ENCODE results near the gene CSMD2.
A peak's percentile ranks its signal among the peaks of the same experiment; 100 is the strongest.

Gene CSMD2

DNA sequence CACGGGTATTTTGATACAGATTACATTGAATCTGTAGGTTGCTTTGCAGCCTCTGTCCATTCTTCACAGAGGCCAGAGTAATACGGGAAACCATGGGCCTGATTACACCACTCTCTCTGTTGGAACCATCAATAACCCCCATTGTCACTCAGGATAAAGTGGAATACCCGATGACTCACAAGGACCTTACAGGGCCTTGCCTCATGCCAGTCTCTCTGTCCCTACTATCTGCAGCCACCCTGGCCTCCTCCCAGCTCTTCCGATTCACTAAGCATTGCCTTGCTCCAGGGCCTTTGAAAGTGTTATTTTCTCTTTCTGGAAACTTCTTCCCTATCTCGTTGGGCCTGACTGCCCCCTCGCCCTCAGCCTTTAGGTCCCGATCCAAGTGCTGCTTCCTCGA, 239.4 kb downstream of the CSMD2 start:
- no peak for ATAC-seq
- TF ChIP-seq GLIS3 (CRISPR knock-in tag; IDR thresholded peaks at IDR 0.05), result no peak

GRCh38 chr1:33921281-33921680, 243.7 kb downstream of the CSMD2 start:
- ATAC-seq, result no peak
- TF ChIP-seq RARB (CRISPR knock-in tag; IDR thresholded peaks at IDR 0.05), result no peak
- TF ChIP-seq TCF4 (CRISPR knock-in tag; IDR thresholded peaks at IDR 0.05; ENCODE audit: borderline replicate concordance), result no peak
- TF ChIP-seq ZFP3 (CRISPR knock-in tag; IDR thresholded peaks at IDR 0.05), result no peak
- no peak for TF ChIP-seq ZNF565 (CRISPR knock-in tag; conservative IDR thresholded peaks at IDR 0.05; ENCODE audit: low read depth)
- no peak for TF ChIP-seq ZNF70 (CRISPR knock-in tag; IDR thresholded peaks at IDR 0.05)
- no peak for TF ChIP-seq PATZ1 (CRISPR knock-in tag; IDR thresholded peaks at IDR 0.05; ENCODE audit: borderline replicate concordance)
- no peak for TF ChIP-seq PPARA (CRISPR knock-in tag; IDR thresholded peaks at IDR 0.05; ENCODE audit: borderline replicate concordance)
- TF ChIP-seq GLIS3 (CRISPR knock-in tag; IDR thresholded peaks at IDR 0.05), result no peak
- no peak for TF ChIP-seq BACH2 (CRISPR knock-in tag; IDR thresholded peaks at IDR 0.05; ENCODE audit: borderline replicate concordance)
- TF ChIP-seq ISL1 (CRISPR knock-in tag; IDR thresholded peaks at IDR 0.05), result no peak
- no peak for TF ChIP-seq ESRRG (CRISPR knock-in tag; IDR thresholded peaks at IDR 0.05)
- no peak for TF ChIP-seq CREB5 (CRISPR knock-in tag; IDR thresholded peaks at IDR 0.05; ENCODE audit: low read depth)
- TF ChIP-seq ZFP30 (CRISPR knock-in tag; IDR thresholded peaks at IDR 0.05), result no peak
- no peak for TF ChIP-seq TSHZ2 (CRISPR knock-in tag; IDR thresholded peaks at IDR 0.05)

GRCh38 chr1:33918368-33918767, 246.7 kb downstream of the CSMD2 start:
- no peak for TF ChIP-seq PPARA (CRISPR knock-in tag; IDR thresholded peaks at IDR 0.05; ENCODE audit: borderline replicate concordance)
- TF ChIP-seq ZNF70 (CRISPR knock-in tag; IDR thresholded peaks at IDR 0.05), result no peak
- peak; percentile 94 for TF ChIP-seq ZFP3 (CRISPR knock-in tag; IDR thresholded peaks at IDR 0.05)
- TF ChIP-seq BACH2 (CRISPR knock-in tag; IDR thresholded peaks at IDR 0.05; ENCODE audit: borderline replicate concordance), result no peak
- no peak for ATAC-seq

- no peak for ATAC-seq
- TF ChIP-seq ZNF70 (CRISPR knock-in tag; IDR thresholded peaks at IDR 0.05) (no peak), ZNF565 (CRISPR knock-in tag; conservative IDR thresholded peaks at IDR 0.05; ENCODE audit: low read depth) (no peak), ARNTL (CRISPR knock-in tag; IDR thresholded peaks at IDR 0.05; ENCODE audit: borderline replicate concordance, low read depth) (no peak), ZNF8 (CRISPR knock-in tag; IDR thresholded peaks at IDR 0.05) (no peak)
Measured at GRCh38 chr1:33916786-33917185, 248.2 kb downstream of the CSMD2 start.

DNA sequence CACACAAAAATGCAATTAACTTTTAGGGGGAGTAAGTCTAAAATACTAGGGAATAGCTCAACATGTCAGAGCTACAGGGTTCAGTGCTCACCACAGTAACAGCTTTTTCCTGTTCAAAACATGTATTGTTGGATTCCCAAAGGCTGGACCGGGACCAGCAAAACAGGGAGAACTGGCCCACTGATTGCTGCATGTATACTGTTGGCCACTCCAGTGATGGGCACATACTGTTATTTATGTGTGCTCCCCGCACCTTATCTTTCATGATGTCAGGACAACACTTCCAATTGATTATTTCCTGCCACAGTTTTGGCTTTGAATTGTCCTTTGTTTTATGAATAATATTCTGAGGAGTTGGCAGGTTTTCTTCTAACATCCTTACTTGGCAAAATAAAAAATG, 250.5 kb downstream of the CSMD2 start:
- no peak for ATAC-seq
- TF ChIP-seq, protein P1, sequence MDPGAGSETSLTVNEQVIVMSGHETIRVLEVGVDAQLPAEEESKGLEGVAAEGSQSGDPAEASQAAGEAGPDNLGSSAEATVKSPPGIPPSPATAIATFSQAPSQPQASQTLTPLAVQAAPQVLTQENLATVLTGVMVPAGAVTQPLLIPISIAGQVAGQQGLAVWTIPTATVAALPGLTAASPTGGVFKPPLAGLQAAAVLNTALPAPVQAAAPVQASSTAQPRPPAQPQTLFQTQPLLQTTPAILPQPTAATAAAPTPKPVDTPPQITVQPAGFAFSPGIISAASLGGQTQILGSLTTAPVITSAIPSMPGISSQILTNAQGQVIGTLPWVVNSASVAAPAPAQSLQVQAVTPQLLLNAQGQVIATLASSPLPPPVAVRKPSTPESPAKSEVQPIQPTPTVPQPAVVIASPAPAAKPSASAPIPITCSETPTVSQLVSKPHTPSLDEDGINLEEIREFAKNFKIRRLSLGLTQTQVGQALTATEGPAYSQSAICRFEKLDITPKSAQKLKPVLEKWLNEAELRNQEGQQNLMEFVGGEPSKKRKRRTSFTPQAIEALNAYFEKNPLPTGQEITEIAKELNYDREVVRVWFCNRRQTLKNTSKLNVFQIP (CRISPR knock-in tag; IDR thresholded peaks at IDR 0.05; ENCODE audit: borderline replicate concordance, low read depth), result no peak
- TF ChIP-seq BACH2 (CRISPR knock-in tag; IDR thresholded peaks at IDR 0.05; ENCODE audit: borderline replicate concordance) (no peak), ZNF565 (CRISPR knock-in tag; conservative IDR thresholded peaks at IDR 0.05; ENCODE audit: low read depth) (no peak), RARB (CRISPR knock-in tag; IDR thresholded peaks at IDR 0.05) (no peak), PATZ1 (CRISPR knock-in tag; IDR thresholded peaks at IDR 0.05; ENCODE audit: borderline replicate concordance) (no peak), ESRRG (CRISPR knock-in tag; IDR thresholded peaks at IDR 0.05) (no peak), ZNF70 (CRISPR knock-in tag; IDR thresholded peaks at IDR 0.05) (no peak), CSRNP3 (CRISPR knock-in tag; IDR thresholded peaks at IDR 0.05) (no peak), CSDC2 (CRISPR knock-in tag; IDR thresholded peaks at IDR 0.05) (no peak), SNAI2 (CRISPR knock-in tag; IDR thresholded peaks at IDR 0.05) (no peak), ZNF8 (CRISPR knock-in tag; IDR thresholded peaks at IDR 0.05) (no peak), GLIS3 (CRISPR knock-in tag; IDR thresholded peaks at IDR 0.05) (no peak), TOX (CRISPR knock-in tag; IDR thresholded peaks at IDR 0.05; ENCODE audit: borderline replicate concordance) (no peak), ZC3H10 (CRISPR knock-in tag; IDR thresholded peaks at IDR 0.05) (no peak), ARNTL (CRISPR knock-in tag; IDR thresholded peaks at IDR 0.05; ENCODE audit: borderline replicate concordance, low read depth) (no peak), OSR1 (CRISPR knock-in tag; IDR thresholded peaks at IDR 0.05) (no peak)

Data from SK-N-SH treated with all-trans-retinoic acid at 6 μM for 48 hours (cell line).